ENCODE measurements around the gene ANKLE2.

The ANKLE2 gene

DNA sequence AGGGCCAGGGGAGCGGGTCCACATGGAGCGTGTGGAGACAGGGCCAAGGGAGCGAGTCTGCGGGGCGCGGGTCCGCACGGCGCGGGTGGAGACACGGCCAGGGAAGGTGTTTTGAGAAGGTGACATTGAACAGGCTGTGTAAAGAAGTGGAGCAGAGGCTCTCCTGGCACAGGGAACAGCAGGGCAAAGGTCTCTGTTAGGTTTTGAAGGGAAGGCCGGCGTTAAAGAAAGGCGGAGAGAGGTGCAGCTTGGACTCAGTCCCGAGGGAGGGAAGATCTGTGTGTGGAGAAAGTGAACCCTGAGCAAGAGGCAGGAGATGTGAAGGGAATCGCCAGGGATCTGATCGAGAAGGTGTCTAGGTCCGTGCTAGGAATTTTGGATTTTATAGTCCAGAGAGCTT lies 72.4 kb downstream of the ANKLE2 start (continued):
- TF ChIP-seq, protein P1, sequence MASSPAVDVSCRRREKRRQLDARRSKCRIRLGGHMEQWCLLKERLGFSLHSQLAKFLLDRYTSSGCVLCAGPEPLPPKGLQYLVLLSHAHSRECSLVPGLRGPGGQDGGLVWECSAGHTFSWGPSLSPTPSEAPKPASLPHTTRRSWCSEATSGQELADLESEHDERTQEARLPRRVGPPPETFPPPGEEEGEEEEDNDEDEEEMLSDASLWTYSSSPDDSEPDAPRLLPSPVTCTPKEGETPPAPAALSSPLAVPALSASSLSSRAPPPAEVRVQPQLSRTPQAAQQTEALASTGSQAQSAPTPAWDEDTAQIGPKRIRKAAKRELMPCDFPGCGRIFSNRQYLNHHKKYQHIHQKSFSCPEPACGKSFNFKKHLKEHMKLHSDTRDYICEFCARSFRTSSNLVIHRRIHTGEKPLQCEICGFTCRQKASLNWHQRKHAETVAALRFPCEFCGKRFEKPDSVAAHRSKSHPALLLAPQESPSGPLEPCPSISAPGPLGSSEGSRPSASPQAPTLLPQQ (tag by site-specific recombination; IDR thresholded peaks at IDR 0.05): no peak
- peak; percentile 65 for TF ChIP-seq PRDM1 (tag by site-specific recombination; IDR thresholded peaks at IDR 0.05)

DNA sequence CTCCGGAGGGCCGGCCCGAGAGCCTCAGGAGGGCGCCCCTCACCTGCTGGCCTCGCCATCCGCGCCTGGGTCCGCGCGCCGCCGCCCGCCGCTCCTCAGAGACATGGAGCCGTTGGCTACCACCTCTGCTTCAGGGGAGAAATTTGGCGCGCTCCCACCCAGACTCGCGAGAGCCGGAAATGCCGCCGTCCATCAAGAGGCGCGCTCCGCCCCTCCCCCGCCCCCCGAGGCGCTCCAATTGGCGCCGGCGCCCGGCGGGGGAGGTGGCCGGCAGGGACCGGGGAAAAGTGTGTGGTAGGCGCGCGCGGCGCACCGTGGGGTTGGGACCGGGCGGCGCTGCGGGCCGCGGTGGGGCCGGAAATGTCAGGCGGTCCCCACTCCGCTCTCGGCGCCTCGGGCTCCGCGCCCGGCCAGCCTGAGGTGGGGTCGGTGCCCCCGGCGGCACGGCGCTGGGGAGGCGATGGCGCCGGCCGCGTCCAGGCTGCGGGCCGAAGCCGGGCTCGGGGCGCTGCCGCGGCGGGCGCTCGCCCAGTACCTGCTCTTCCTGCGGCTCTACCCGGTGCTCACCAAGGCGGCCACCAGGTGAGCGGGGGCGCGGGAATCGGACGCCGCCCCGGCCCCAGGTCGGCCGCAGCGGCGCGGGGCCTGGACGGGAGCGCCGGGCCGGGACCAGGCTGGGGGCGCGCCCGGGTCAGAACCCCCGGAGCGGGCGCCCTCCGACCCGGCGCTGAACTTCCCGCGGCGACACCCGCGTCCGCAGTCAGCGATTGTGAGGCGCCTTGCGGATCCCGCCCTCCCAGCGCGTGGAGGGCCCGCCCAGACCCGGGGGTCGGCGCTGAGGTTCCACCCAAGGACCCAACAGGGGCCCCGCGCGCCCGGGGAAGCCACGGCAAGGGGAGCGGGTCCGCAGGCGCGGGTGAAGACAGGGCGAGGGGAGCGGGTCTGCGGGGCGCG lies 74.1 kb downstream of the ANKLE2 start, which contains the start of the genes POLE and PXMP2:
POLE (minus strand) TSS at position 132 of the 954 bp plus-strand sequence; CDS start at position 105, 27 bp downstream.
PXMP2 (plus strand) TSS at position 377 of the 954 bp plus-strand sequence; CDS start at position 461, 84 bp downstream.
- peaks cover 16 to 36% of the 10 kb centered on the region in 2 experiments; a peak in 2 of 3 replicates for H3K36me3 ChIP-seq (ENCODE audit: control insufficient read depth in 2 of 2, insufficient read depth in 1 of 2, low read length in 2 of 2)
- H3K9me3 ChIP-seq (ENCODE audit: control insufficient read depth, insufficient read depth, low read depth, low read length): no peaks in the 10 kb centered on the region
- 0 out of 2 replicates have a peak, but pooled peaks cover 3% of the 10 kb centered on the region for H3K4me1 ChIP-seq (ENCODE audit: control insufficient read depth, insufficient read depth, low read length)
- peak within 1 kb of the TSS; percentile 74 for H3K4me3 ChIP-seq (ENCODE audit: low read depth, low read length)
- H3K27ac ChIP-seq (ENCODE audit: extremely low read depth, low read depth, low read length): peak within 1 kb of the TSS; percentile 98
- CTCF ChIA-PET: no interaction called here
- POLR2A ChIA-PET: no interaction called here
- no peak for TF ChIP-seq ZBTB21 (tag by site-specific recombination; IDR thresholded peaks at IDR 0.05)
- no peak for TF ChIP-seq ZNF830 (tag by site-specific recombination; IDR thresholded peaks at IDR 0.05; ENCODE audit: low read depth)
- TF ChIP-seq, protein P2, sequence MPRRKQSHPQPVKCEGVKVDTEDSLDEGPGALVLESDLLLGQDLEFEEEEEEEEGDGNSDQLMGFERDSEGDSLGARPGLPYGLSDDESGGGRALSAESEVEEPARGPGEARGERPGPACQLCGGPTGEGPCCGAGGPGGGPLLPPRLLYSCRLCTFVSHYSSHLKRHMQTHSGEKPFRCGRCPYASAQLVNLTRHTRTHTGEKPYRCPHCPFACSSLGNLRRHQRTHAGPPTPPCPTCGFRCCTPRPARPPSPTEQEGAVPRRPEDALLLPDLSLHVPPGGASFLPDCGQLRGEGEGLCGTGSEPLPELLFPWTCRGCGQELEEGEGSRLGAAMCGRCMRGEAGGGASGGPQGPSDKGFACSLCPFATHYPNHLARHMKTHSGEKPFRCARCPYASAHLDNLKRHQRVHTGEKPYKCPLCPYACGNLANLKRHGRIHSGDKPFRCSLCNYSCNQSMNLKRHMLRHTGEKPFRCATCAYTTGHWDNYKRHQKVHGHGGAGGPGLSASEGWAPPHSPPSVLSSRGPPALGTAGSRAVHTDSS (tag by site-specific recombination; IDR thresholded peaks at IDR 0.05): no peak
- no peak for TF ChIP-seq ZNF391 (tag by site-specific recombination; IDR thresholded peaks at IDR 0.05; ENCODE audit: borderline replicate concordance, low read depth)
- TF ChIP-seq ZFP37 (tag by site-specific recombination; IDR thresholded peaks at IDR 0.05): no peak
- TF ChIP-seq, protein P1 (tag by site-specific recombination; IDR thresholded peaks at IDR 0.05): peak; percentile 50; the same call in 1 of the 2 replicates
- TF ChIP-seq, protein P3, sequence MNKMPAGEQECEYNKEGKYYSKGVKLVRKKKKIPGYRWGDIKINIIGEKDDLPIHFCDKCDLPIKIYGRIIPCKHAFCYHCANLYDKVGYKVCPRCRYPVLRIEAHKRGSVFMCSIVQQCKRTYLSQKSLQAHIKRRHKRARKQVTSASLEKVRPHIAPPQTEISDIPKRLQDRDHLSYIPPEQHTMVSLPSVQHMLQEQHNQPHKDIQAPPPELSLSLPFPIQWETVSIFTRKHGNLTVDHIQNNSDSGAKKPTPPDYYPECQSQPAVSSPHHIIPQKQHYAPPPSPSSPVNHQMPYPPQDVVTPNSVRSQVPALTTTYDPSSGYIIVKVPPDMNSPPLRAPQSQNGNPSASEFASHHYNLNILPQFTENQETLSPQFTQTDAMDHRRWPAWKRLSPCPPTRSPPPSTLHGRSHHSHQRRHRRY (tag by site-specific recombination; IDR thresholded peaks at IDR 0.05): no peak
- no peak for TF ChIP-seq KLF1 (tag by site-specific recombination; IDR thresholded peaks at IDR 0.05)
- no peak for TF ChIP-seq ZNF2 (tag by site-specific recombination; IDR thresholded peaks at IDR 0.05)
- no peak for TF ChIP-seq ZNF138 (tag by site-specific recombination; IDR thresholded peaks at IDR 0.05; ENCODE audit: borderline replicate concordance)
- TF ChIP-seq ZNF266 (tag by site-specific recombination; IDR thresholded peaks at IDR 0.05; ENCODE audit: low read depth): no peak
- peak; percentile 58 for TF ChIP-seq ZNF341 (tag by site-specific recombination; IDR thresholded peaks at IDR 0.05; ENCODE audit: low read depth)
- TF ChIP-seq, protein P4, sequence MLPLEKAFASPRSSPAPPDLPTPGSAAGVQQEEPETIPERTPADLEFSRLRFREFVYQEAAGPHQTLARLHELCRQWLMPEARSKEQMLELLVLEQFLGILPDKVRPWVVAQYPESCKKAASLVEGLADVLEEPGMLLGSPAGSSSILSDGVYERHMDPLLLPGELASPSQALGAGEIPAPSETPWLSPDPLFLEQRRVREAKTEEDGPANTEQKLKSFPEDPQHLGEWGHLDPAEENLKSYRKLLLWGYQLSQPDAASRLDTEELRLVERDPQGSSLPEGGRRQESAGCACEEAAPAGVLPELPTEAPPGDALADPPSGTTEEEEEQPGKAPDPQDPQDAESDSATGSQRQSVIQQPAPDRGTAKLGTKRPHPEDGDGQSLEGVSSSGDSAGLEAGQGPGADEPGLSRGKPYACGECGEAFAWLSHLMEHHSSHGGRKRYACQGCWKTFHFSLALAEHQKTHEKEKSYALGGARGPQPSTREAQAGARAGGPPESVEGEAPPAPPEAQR (tag by site-specific recombination; IDR thresholded peaks at IDR 0.05): 0 out of 2 replicates have a peak, but pooled peaks have one; percentile 43
- TF ChIP-seq, protein P5, sequence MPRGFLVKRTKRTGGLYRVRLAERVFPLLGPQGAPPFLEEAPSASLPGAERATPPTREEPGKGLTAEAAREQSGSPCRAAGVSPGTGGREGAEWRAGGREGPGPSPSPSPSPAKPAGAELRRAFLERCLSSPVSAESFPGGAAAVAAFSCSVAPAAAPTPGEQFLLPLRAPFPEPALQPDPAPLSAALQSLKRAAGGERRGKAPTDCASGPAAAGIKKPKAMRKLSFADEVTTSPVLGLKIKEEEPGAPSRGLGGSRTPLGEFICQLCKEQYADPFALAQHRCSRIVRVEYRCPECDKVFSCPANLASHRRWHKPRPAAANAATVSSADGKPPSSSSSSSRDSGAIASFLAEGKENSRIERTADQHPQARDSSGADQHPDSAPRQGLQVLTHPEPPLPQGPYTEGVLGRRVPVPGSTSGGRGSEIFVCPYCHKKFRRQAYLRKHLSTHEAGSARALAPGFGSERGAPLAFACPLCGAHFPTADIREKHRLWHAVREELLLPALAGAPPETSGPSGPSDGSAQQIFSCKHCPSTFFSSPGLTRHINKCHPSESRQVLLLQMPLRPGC (tag by site-specific recombination; IDR thresholded peaks at IDR 0.05): peak; percentile 82
- TF ChIP-seq ZNF239 (tag by site-specific recombination; IDR thresholded peaks at IDR 0.05): no peak
- no peak for TF ChIP-seq ZNF843 (tag by site-specific recombination; IDR thresholded peaks at IDR 0.05)
- TF ChIP-seq ZNF558 (tag by site-specific recombination; IDR thresholded peaks at IDR 0.05): no peak
- TF ChIP-seq ZNF555 (tag by site-specific recombination; conservative IDR thresholded peaks at IDR 0.05): no peak
- TF ChIP-seq FEZF1 (tag by site-specific recombination; IDR thresholded peaks at IDR 0.05): no peak
- no peak for TF ChIP-seq ZNF175 (tag by site-specific recombination; IDR thresholded peaks at IDR 0.05)
- peak; percentile 41; the same call in 1 of the 2 replicates for TF ChIP-seq KLF7 (tag by site-specific recombination; IDR thresholded peaks at IDR 0.05; ENCODE audit: borderline replicate concordance)
- TF ChIP-seq SP3 (tag by site-specific recombination; IDR thresholded peaks at IDR 0.05): peak; percentile 80
- peak; percentile 57 for TF ChIP-seq EGR2 (tag by site-specific recombination; IDR thresholded peaks at IDR 0.05; ENCODE audit: low read depth)
